ENCODE data around the gene NKPD1.

- TF ChIP-seq GATA3 (IDR thresholded peaks at IDR 0.05; ENCODE audit: low read depth, low read length), result no peak
- TF ChIP-seq GATA2 (IDR thresholded peaks at IDR 0.05; ENCODE audit: low read depth, low read length), result no peak
Observed at GRCh38 chr19:45146741-45147205, 14.0 kb downstream of the NKPD1 start.
